HG03064 (cell line): ENCODE data around the gene MSI2.

ENCODE experiments used
- ATAC-seq: cut with Tn5 transposase; IDR thresholded peaks from one replicate; pipeline ENCODE4 v1.9.1; 2021; ENCODE audit warnings: low read depth; ENCODE audit not compliant: unreplicated experiment

MSI2 gene

GRCh38 chr17:57559634-57560318, 303.5 kb downstream of the MSI2 start:
- no peak for ATAC-seq

DNA sequence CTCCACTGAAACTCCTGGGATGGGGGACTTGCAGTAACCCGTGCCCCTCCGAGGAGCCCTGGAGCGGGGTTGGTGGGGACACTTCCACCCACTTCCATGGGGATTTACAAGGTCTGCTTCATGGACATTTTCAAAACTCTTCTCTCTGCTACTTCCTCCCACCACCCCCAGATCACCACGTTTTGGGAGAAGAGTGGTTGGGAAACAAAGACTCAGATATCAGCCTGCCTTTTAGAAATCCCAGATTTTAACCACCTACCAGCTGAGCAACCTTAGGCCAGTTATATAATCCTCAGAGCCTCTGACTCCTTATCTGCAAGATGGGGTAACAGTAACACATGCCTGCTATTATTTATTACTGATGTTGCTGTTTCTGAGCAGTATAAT, 304.0 kb downstream of the MSI2 start:
- ATAC-seq = no peak

- no peak for ATAC-seq
These were observed 304.9 kb downstream of the MSI2 start for GRCh38 chr17:57561072-57561861.

DNA sequence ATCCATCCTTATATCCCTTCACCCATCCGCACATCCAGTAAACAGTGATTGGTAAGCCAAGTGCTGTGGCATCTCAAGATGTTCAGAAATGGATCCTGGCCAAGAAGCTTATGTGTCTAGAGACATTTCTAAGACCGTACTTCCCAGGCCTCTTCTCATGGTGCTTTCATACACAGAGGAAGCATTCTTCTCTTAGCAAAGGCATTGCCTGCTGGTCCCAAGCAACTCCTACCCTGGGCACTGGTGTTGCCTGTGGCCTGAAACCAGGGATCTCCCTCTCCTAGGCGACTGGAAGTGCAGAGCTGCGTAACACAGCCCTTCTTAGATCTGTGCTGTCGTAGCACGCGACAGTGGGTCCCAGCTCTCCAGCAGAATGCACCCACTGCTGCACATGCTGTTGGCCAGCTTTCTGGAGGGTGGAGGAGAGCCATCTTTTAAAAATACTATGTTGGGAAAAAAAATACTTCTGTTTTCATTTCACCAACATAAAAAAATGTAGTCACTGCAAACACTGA, 305.9 kb downstream of the MSI2 start:
- ATAC-seq = no peak

DNA sequence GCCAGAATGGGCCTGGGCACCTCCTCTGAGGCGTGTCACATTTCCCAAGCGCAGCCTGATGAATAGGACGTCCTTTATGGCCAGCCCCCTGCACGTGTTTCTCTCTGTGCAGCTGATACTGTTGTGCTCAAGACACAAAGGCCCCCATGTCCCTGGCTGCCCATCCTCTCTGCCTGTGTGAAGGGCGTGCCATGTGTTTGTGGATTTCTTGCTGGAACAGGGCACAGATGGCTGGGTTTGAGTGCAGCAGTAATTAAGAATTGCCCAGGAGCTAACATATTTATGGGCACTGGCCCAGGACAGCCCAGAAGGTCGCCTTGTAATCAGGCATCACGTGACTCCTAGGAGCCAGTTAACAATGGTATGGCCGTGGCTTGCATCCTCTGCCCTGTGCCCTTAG, 307.6 kb downstream of the MSI2 start:
- ATAC-seq = no peak

- ATAC-seq = no peak
These were observed 308.9 kb downstream of the MSI2 start for GRCh38 chr17:57565176-57565575.

DNA sequence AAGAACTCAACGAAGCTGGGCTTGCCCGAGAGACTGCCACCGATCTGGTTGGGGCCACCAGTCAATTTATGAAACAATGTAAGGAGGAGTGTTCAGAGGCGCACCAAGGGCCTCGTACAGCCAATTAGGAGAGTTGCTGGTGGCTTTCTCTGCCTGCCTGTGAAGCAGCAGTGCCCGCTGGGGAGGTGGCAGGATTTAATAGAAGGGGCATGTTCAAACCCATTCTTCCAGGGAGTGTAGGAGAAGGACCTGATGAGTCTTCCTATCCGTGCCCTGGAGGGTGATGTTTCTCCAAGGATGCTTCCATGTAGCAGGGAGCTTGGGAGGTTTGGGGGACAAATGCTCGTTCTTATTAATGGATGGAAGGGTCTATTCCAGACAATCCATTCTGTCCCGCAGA, 310.4 kb downstream of the MSI2 start:
- no peak for ATAC-seq

DNA sequence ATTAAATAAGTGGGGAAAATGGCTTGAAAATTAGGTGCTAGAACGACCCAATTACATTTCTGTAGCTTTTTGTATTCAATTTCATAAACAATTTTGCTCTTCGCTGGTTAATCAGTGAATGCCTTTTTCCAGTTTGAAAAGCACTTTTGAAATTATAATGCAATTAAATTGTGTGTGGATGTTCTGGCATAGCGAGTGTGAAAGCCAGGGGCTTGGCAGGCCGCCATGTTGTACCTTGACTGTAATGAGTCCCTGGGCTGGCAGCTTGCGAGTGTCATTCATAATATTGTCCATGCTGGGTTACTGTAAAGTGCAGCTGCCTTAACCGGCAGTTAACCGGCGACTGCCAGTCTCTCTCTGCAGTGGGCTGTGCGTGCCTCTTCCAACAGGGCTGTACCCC, 310.9 kb downstream of the MSI2 start:
- ATAC-seq = no peak

- no peak for ATAC-seq
These were observed 312.0 kb downstream of the MSI2 start for GRCh38 chr17:57568340-57568739.

DNA sequence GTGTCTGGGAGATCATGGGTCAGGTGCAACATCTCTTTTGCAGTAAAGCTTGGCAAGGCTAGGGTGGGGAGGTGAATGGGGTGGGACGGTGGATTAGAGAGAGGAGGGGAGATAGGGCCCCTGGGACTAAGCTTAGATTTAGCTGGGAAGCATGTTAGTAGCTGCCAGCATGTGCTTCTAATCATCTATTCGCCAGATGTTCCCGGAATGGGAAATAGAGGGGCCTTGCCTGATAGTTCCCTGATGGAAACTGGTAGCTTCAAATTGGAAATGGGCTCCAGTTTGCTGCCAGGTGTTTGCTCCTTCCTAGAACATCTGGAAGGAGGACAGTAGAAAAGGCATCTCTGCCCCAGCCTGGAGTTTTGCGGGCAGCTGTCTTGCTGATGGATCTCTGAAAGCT, 312.7 kb downstream of the MSI2 start:
- ATAC-seq = no peak

- no peak for ATAC-seq
These were observed 313.5 kb downstream of the MSI2 start for GRCh38 chr17:57569853-57570252.

- ATAC-seq = no peak
These were observed 314.5 kb downstream of the MSI2 start for GRCh38 chr17:57570724-57571344.

DNA sequence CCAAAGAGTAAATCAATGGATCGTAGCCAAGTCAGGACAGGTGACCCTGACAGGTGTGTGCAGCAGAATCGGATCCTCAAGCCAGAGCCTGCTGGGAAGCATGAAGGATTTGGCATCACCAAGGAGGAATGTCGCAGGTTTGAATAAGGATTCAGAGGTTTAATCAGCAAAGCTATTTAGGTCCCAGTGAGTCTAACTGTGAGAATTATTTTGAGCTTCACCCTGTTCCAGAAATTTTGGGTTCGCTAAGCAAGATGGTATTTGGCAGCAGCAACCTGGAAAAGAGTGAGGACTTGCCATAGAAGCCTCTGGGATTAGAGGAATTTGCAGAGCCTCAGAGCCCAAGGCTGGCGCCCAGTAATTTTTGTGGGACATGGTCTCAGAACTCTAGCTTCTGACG, 315.7 kb downstream of the MSI2 start:
- ATAC-seq = no peak

DNA sequence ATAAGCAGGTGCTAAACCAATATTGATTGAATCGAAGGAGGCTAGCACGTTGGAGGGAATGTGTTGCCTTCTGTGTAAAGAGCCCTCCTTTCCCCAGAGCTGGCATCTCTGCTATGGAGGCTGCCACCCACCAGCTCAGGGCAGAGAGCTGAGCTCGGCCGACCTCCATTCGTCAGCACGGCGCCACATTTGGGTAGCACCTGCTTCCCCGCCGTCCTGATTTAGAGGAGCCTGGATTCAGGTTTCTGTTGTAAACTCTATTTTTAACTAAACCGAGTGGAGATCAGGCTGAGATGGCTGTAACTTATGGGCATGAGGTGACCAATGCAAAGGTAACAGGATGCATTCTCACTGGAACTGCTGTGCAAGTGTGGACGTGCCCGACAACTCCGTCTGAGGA, 316.3 kb downstream of the MSI2 start:
- no peak for ATAC-seq

DNA sequence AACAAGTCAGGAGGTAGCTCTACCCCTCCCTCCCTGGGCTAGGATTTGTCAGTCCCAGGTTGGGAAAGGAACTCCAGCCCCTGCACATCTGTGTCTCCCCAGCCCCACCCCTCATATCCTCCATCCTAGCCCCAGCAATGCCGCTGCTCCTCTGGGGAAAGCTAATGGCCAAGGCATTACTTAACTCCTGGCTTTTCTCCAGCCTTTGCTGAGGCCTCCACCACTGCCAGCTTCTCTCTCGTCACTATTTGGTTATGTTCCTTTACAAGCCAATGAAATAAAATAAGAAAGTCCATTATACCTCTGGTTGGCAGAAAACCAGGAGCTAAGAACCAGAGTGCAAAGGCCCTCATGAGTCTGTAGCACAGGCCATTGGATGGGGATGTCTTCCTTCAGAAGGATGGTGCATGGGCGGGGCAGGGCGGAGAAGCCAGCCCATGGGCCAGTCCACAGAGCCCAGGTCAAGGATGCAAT, 317.8 kb downstream of the MSI2 start:
- no peak for ATAC-seq

DNA sequence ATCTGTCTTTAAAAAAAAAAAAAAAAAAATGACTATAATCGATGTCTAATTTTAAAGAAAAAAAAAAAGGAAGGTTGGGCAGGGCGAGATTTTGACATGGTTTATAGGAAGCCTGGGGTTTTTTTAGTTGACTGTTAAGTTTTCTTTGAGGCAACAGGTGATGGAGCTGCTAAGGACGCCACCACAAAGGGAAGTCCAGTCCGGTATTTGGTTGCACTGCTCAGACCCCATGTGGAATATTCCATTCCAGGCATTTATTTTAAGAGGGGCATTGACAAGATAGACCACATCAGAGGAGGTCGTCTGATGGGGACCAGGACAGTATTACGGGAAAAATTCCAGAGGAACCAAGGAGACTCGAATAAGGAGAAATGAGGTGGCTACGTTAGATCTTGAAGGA, 320.4 kb downstream of the MSI2 start:
- no peak for ATAC-seq

DNA sequence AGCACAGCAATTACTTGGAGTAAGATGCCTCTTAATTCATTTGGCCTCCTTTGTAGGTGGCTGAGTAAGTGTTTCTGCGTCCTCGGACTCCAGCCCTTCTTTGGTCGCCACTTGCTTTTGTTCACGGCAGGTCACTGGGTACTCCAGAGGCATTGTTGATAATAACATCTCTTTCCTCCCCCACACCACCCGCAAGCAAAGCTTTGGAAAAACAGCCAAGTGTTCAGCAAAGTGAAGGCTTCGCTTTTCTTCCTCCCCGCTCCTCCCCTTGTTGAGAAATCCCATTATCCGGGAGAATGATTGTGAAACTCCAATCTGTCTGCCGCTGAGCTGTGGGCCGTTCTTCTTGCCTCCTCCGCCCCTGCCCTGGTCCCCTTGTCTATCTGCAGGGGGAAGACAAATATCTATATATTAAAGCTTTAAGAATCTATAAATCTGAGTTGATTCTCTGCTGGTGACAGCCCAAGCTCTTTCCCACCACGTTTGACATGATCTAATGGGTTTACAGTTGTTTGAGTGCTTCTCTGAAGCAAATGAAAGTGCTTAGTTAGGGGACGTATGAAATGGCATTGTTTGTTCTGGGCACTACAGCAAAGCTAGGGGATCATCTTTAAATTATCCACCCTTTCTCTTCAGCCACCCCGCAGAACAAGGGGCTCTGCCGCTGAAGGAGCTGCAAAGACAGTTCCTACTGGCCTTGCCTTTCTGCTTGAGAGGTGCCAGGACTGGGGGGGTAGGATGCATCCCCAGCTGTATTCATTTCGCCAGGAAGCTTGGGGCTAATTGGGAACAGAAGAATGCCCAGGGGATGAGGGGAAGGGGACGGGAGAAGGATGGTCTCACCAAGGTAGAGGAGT, 321.7 kb downstream of the MSI2 start:
- no peak for ATAC-seq

DNA sequence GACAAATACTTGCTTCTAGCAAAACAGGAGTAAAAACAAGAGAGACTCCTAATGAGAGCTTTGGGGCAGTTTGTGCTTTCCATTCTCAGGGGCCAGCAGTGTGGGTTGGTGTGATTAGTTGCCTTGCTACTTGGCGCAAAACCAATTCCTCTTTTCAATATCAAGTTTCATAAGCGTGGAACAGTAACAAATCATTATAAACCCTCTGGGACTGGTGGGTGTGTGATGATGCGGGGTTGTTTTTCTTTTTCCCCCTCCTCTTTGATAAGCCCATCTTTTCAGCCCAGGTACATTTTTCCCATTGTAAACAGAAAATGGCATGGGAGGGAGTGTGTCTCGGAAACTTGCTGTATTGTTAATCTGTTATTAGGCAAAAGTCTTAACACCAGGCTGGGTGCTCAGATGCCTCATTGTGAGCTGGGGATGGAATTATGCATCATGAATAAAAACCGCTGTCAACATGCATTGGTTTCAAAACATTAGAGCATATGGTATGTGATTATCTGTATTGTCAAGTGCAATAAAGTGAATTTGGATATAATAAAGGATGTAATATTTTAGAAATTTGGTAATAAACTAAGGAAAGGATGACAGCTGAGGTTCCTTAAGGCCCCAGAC, 322.4 kb downstream of the MSI2 start:
- ATAC-seq = no peak

- ATAC-seq = no peak
These were observed 322.9 kb downstream of the MSI2 start for GRCh38 chr17:57579245-57579644.

GRCh38 chr17:57580055-57580739, 323.9 kb downstream of the MSI2 start:
- ATAC-seq = no peak
